ENCODE data around the gene KIF18B.
"Not testable (repeated sequence)": the region's sequence is repeated elsewhere in the genome, so short reads cannot be mapped to it uniquely, and the experiment has no call there.

DNA sequence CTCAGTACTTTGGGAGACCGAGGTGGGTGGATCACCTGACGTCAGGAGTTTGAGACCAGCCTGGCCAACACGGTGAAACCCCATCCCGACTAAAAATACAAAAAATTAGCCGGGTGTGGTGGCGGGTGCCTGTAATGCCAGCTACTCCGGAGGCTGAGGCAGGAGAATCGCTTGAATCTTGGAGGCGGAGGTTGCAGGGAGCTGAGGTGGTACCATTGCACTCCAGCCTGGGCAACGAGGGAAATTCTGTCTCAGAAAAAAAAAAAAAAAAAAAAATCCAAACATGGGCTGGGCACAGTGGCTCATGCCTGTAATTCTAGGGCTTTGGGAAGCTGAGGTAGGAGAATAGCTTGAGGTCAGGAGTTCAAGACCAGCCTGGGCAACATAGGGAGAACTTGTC lies 1.9 kb downstream of the KIF18B start:
- TF ChIP-seq RBFOX2 (IDR thresholded peaks at IDR 0.05; ENCODE audit: low read depth, low read length); POLR2AphosphoS2 (IDR thresholded peaks at IDR 0.05; ENCODE audit: low read depth, low read length); ATF3 (CRISPR knock-in tag; IDR thresholded peaks at IDR 0.05); TOE1 (CRISPR knock-in tag; IDR thresholded peaks at IDR 0.05); JUN (CRISPR knock-in tag; IDR thresholded peaks at IDR 0.05); ZNF512 (CRISPR knock-in tag; IDR thresholded peaks at IDR 0.05): not testable (repeated sequence)
